ENCODE results near the gene FAM168A. TPM values are rescaled to one million over a fixed set of nuclear protein-coding genes. Genes with fewer than 3 reads are reported as not detected.

The FAM168A gene
- total RNA-seq, 2 donors from 2014 or later: 8.9 to 14.0 TPM

- WGBS, 2 donors: 90 to 91% methylated on average over 3 of the region's 3 CpGs
- no peak overlapping the region for H3K4me3 ChIP-seq
- H3K36me3 ChIP-seq (replicated peaks in 1 of 2; ENCODE audit: insufficient read depth in 1 of 2, low read depth in 2 of 2): no peaks in the 10 kb centered on the region
- intact Hi-C loops (cut with DNase I): no loop called here
- TF ChIP-seq POLR2A (IDR thresholded peaks at IDR 0.05): no peak
- TF ChIP-seq, protein P1, sequence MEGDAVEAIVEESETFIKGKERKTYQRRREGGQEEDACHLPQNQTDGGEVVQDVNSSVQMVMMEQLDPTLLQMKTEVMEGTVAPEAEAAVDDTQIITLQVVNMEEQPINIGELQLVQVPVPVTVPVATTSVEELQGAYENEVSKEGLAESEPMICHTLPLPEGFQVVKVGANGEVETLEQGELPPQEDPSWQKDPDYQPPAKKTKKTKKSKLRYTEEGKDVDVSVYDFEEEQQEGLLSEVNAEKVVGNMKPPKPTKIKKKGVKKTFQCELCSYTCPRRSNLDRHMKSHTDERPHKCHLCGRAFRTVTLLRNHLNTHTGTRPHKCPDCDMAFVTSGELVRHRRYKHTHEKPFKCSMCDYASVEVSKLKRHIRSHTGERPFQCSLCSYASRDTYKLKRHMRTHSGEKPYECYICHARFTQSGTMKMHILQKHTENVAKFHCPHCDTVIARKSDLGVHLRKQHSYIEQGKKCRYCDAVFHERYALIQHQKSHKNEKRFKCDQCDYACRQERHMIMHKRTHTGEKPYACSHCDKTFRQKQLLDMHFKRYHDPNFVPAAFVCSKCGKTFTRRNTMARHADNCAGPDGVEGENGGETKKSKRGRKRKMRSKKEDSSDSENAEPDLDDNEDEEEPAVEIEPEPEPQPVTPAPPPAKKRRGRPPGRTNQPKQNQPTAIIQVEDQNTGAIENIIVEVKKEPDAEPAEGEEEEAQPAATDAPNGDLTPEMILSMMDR (IDR thresholded peaks at IDR 0.05): no peak
- no peaks in the 10 kb centered on the region for H3K4me1 ChIP-seq
- no peaks in the 10 kb centered on the region for H3K9me3 ChIP-seq
- no peak overlapping the region for H3K27ac ChIP-seq
- no peaks in the 10 kb centered on the region for H3K27me3 ChIP-seq
- DNase-seq (no peak), ATAC-seq (no peak)
These were observed 129.2 kb downstream of the FAM168A start for GRCh38 chr11:73468590-73469161.

DNA sequence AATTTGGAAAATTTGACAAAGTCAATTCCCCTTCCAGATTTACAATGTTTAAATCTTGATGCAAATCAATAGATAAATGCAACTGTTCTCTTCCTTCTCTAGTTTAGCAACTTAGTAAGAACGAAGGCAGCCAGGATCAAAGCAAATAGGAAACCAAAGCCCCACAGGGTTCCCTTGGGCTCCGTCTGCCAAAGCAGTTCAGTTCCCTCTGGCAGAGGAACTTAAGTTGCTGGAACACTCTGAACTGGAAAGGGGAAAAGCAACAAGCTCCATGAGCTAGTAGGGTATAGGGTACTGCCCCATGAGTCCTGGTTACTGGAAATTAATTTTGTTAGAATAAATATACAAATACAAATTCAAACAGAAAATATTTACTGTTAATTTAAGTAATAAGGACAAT lies 130.4 kb downstream of the FAM168A start:
- H3K9me3 ChIP-seq: no peaks in the 10 kb centered on the region
- no peak for DNase-seq
- TF ChIP-seq, protein P1 (IDR thresholded peaks at IDR 0.05): no peak
- TF ChIP-seq POLR2A (IDR thresholded peaks at IDR 0.05): no peak
- no peaks in the 10 kb centered on the region for H3K27me3 ChIP-seq
- WGBS, 2 donors: 65 to 66% methylated on average over 2 of the region's 2 CpGs
- intact Hi-C loops (cut with DNase I): no loop called here
- H3K4me1 ChIP-seq: no peaks in the 10 kb centered on the region
- no peaks in the 10 kb centered on the region for H3K36me3 ChIP-seq (replicated peaks in 1 of 2; ENCODE audit: insufficient read depth in 1 of 2, low read depth in 2 of 2)
- ATAC-seq: no peak
- no peak overlapping the region for H3K4me3 ChIP-seq
- no peak overlapping the region for H3K27ac ChIP-seq

GRCh38 chr11:73466643-73467042 lies 131.3 kb downstream of the FAM168A start:
- Histone ChIP-seq H3K27me3 (no peaks in the 10 kb centered on the region), H3K36me3 (replicated peaks in 1 of 2; ENCODE audit: insufficient read depth in 1 of 2, low read depth in 2 of 2) (no peaks in the 10 kb centered on the region), H3K9me3 (no peaks in the 10 kb centered on the region), H3K27ac (no peak overlapping the region), H3K4me3 (no peak overlapping the region), H3K4me1 (no peaks in the 10 kb centered on the region)
- no peak for DNase-seq
- ATAC-seq: no peak
- intact Hi-C loops (cut with DNase I): no loop called here
- 86 to 88% methylated on average over 1 of the region's 1 CpG for WGBS, 2 donors
- TF ChIP-seq, protein P1 (IDR thresholded peaks at IDR 0.05): no peak
- TF ChIP-seq POLR2A (IDR thresholded peaks at IDR 0.05): no peak

DNA sequence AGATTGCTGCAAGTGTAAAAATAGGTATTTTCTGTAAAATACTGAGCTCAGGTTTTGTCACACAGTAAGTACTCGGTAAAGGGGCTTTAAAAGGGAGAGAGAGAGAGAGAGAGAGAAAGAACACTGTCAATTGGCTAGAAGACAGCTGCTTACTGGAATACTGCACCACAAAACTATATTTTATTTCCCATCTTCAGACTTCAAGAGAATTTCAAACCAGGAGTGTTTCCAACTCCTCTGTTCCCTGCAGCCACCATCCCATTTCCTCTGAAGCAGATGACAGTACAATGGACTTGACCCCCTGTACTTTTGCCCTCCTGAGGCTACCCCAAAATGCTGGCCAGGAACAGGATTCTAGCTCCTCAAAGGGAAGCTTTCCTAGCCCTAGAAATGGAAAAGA lies 132.0 kb downstream of the FAM168A start:
- ATAC-seq (no peak), DNase-seq (no peak)
- H3K27ac ChIP-seq: no peak overlapping the region
- intact Hi-C loops (cut with DNase I): no loop called here
- 86 to 88% methylated on average over 1 of the region's 1 CpG for WGBS, 2 donors
- H3K27me3 ChIP-seq: no peaks in the 10 kb centered on the region
- no peaks in the 10 kb centered on the region for H3K9me3 ChIP-seq
- no peaks in the 10 kb centered on the region for H3K36me3 ChIP-seq (replicated peaks in 1 of 2; ENCODE audit: insufficient read depth in 1 of 2, low read depth in 2 of 2)
- H3K4me1 ChIP-seq: no peaks in the 10 kb centered on the region
- TF ChIP-seq, protein P1 (IDR thresholded peaks at IDR 0.05): no peak
- TF ChIP-seq POLR2A (IDR thresholded peaks at IDR 0.05): no peak
- H3K4me3 ChIP-seq: no peak overlapping the region

GRCh38 chr11:73465023-73465675 lies 132.8 kb downstream of the FAM168A start:
- no peaks in the 10 kb centered on the region for H3K36me3 ChIP-seq (replicated peaks in 1 of 2; ENCODE audit: insufficient read depth in 1 of 2, low read depth in 2 of 2)
- H3K27me3 ChIP-seq: no peaks in the 10 kb centered on the region
- H3K4me1 ChIP-seq: no peaks in the 10 kb centered on the region
- 84 to 87% methylated on average over 3 of the region's 3 CpGs for WGBS, 2 donors
- no peaks in the 10 kb centered on the region for H3K9me3 ChIP-seq
- no peak for DNase-seq
- intact Hi-C loops (cut with DNase I): no loop called here
- no peak overlapping the region for H3K27ac ChIP-seq
- no peak overlapping the region for H3K4me3 ChIP-seq
- ATAC-seq: no peak
- TF ChIP-seq, protein P1 (IDR thresholded peaks at IDR 0.05): no peak
- TF ChIP-seq POLR2A (IDR thresholded peaks at IDR 0.05): no peak
